ENCODE measurements around the gene CPNE2. TPM values are rescaled to one million over a fixed set of nuclear protein-coding genes. Genes with fewer than 3 reads are reported as not detected.

The CPNE2 gene
- total RNA-seq, 4 donors from 2014 or later = 18.0 to 38.7 (median 27.8) TPM

DNA sequence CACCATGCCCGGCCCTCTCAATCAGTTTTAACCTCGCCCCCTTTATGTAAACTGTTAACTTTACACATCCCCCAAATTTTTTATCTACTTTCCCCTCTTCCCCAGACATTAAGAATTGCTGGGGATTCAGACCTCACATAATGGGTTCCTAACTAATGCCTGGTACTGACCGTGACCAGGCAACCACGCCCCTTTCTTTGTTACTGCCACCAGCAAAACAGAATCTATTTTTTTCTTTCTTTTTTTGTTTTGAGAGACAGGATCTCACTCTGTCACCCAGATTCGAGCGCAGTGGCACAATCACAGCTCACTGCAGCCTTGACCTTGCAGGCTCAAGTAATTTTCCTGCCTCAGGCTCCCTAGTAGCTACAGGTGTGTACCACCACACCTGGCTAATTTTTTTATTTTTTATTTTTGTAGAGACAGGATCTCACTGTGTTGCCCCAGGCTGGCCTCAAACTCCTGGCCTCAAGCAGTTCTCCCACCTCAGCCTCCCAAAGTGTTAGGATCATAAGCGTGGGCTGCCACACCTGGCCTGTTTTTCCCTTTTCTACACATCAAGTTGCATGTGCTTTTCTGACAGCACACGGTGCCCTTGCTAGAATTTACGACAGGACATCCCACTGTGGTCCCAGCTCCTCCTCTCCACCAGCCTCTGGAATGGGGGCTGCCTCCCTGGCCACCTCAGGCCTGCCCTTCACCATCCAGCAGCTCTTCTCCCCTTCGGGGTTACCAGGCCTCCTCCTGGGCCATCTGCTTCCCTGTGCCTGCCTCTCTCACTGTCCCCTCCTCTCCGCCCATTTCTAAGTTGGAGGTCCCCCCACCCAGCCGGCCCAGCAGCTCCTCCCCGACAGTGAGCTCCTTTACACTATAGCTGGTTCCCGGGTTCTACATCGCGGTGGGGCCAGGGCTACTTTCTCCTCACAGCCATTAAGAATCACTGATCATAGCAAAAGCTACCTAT, 10.8 kb downstream of the CPNE2 start:
- no peak overlapping the region for H3K27ac ChIP-seq
- no peak for ATAC-seq
- TF ChIP-seq POLR2A (IDR thresholded peaks at IDR 0.05) (no peak), POLR2AphosphoS5 (IDR thresholded peaks at IDR 0.05) (no peak), EP300 (IDR thresholded peaks at IDR 0.05) (no peak)
- TF ChIP-seq, protein P1, sequence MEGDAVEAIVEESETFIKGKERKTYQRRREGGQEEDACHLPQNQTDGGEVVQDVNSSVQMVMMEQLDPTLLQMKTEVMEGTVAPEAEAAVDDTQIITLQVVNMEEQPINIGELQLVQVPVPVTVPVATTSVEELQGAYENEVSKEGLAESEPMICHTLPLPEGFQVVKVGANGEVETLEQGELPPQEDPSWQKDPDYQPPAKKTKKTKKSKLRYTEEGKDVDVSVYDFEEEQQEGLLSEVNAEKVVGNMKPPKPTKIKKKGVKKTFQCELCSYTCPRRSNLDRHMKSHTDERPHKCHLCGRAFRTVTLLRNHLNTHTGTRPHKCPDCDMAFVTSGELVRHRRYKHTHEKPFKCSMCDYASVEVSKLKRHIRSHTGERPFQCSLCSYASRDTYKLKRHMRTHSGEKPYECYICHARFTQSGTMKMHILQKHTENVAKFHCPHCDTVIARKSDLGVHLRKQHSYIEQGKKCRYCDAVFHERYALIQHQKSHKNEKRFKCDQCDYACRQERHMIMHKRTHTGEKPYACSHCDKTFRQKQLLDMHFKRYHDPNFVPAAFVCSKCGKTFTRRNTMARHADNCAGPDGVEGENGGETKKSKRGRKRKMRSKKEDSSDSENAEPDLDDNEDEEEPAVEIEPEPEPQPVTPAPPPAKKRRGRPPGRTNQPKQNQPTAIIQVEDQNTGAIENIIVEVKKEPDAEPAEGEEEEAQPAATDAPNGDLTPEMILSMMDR (IDR thresholded peaks at IDR 0.05) = no peak
- H3K36me3 ChIP-seq = no peaks in the 10 kb centered on the region
- H3K27me3 ChIP-seq = no peaks in the 10 kb centered on the region
- H3K4me1 ChIP-seq = peaks cover 0 to 24% (median 0%) of the 10 kb centered on the region in 3 donors
- 71 to 83% methylated on average over 8 to 15 of the region's 16 CpGs for WGBS, 2 donors (ENCODE audit: low coverage in 1 of 2)
- no peak overlapping the region for H3K4me3 ChIP-seq
- no peaks in the 10 kb centered on the region for H3K9me3 ChIP-seq

DNA sequence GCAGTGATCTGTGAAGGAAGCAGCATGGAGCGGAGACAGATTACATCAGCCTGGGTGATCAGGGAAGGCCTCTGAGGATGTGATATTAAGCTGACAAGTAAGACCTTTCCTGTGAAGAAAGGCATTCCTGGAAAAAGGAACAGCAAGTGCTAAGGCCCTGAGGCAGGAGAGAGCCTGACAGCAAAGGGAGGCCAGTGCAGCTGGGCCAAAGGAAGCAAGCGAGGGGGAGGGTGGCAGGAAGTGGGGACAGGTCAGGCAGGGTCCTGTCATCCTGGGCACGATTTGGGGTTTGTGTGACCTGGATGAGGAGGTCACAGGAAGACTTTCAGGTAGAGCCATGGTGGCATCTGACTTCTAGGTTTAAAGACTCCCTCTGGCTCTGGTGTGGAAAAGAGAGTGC, 12.3 kb downstream of the CPNE2 start:
- H3K9me3 ChIP-seq = no peaks in the 10 kb centered on the region
- no peaks in the 10 kb centered on the region for H3K36me3 ChIP-seq
- no peak for ATAC-seq
- H3K4me1 ChIP-seq = peaks cover 0 to 22% (median 0%) of the 10 kb centered on the region in 3 donors
- no peak for TF ChIP-seq EP300 (IDR thresholded peaks at IDR 0.05)
- TF ChIP-seq, protein P1 (IDR thresholded peaks at IDR 0.05) = no peak
- no peak for TF ChIP-seq POLR2A (IDR thresholded peaks at IDR 0.05)
- no peak for TF ChIP-seq POLR2AphosphoS5 (IDR thresholded peaks at IDR 0.05)
- H3K27me3 ChIP-seq = no peaks in the 10 kb centered on the region
- WGBS, 2 donors (ENCODE audit: low coverage in 1 of 2) = 68 to 69% methylated on average over 3 of the region's 3 CpGs
- H3K27ac ChIP-seq = no peak overlapping the region
- no peak overlapping the region for H3K4me3 ChIP-seq

DNA sequence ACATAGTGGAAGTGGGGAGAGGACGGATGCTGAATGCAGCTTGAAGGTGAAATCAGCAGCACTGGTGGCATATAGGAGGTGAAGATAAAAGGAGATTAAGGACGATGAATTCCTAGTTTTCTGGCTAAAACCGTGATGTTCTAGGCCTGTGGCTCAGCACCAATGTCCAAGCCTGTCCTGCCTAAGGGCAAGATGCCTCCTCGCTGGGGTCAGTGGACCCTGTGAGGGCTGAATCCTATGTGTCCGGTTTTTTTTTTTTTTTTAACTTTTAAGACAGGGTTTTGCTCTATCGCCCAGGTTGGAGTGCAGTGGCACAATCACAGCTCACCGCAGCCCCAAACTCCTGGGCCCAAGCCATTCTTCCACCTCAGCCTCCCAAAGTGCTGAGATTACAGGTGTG, 12.8 kb downstream of the CPNE2 start:
- no peak overlapping the region for H3K4me3 ChIP-seq
- no peak overlapping the region for H3K27ac ChIP-seq
- H3K36me3 ChIP-seq = no peaks in the 10 kb centered on the region
- TF ChIP-seq, protein P1 (IDR thresholded peaks at IDR 0.05) = no peak
- TF ChIP-seq POLR2AphosphoS5 (IDR thresholded peaks at IDR 0.05) (no peak), EP300 (IDR thresholded peaks at IDR 0.05) (no peak), POLR2A (IDR thresholded peaks at IDR 0.05) (no peak)
- H3K27me3 ChIP-seq = no peaks in the 10 kb centered on the region
- ATAC-seq = no peak
- WGBS, 2 donors (ENCODE audit: low coverage in 1 of 2) = 81 to 92% methylated on average over 5 of the region's 7 CpGs
- peaks cover 0 to 22% (median 0%) of the 10 kb centered on the region in 3 donors for H3K4me1 ChIP-seq
- no peaks in the 10 kb centered on the region for H3K9me3 ChIP-seq

DNA sequence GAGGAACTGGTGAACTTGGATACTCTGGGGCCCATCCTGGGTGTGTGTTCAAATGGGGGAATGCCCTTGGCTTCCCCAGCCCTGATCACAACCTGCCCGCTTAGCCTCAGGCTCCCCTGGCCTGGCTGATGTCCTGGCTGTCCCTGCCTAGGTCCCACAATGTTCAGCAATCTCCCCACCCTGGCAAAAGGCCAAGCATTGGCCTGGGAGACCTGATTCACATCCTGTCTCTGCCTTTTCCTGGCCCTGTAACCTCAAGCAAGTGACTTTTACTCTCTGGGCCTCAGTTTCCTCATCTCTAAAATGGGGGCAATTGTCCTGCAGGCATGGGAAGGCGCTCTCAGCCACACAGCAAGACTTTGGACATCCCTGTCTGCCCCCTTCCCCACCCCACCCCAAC, 14.4 kb downstream of the CPNE2 start:
- Histone ChIP-seq H3K36me3 (no peaks in the 10 kb centered on the region), H3K4me1 (peaks cover 0 to 22% (median 0%) of the 10 kb centered on the region in 3 donors), H3K4me3 (no peak overlapping the region), H3K27ac (no peak overlapping the region), H3K27me3 (no peaks in the 10 kb centered on the region), H3K9me3 (no peaks in the 10 kb centered on the region)
- WGBS, 2 donors (ENCODE audit: low coverage in 1 of 2) = no CpG with 5 or more reads among the region's 2 CpGs
- ATAC-seq = no peak
- TF ChIP-seq POLR2AphosphoS5 (IDR thresholded peaks at IDR 0.05) = no peak
- no peak for TF ChIP-seq EP300 (IDR thresholded peaks at IDR 0.05)
- TF ChIP-seq, protein P1 (IDR thresholded peaks at IDR 0.05) = no peak
- no peak for TF ChIP-seq POLR2A (IDR thresholded peaks at IDR 0.05)
